ENCODE results near the gene POLR2M.
A peak's percentile ranks its signal among the peaks of the same experiment; 100 is the strongest.

The POLR2M gene

DNA sequence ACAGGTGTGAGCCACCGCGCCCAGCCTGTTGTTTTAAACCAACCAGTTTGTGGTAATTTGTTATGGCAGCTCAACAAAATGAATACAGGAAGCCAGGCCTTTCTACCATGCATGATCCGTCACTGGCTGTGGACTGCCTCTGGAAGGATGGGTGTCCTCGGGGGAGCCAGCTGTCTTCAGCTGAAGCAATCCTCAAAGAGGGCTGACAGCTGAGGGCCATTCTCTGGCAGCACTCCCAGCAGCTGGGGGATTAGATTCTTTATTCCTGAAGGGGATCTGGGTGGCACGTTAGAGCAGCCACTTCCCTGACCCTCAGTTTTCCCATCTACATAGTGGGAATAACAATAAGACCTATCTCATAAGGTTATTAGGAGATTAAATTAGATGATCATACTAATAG, 24.4 kb downstream of the POLR2M start:
- Histone ChIP-seq H3K9ac (ENCODE audit: low read depth, low read length, poor library complexity) (no peak overlapping the region), H3K9me3 (replicated peaks in 1 of 2; ENCODE audit: control insufficient read depth in 2 of 2, insufficient read depth in 1 of 2, low read depth in 1 of 2, low read length in 2 of 2) (no peaks in the 10 kb centered on the region), H3K79me1 (ENCODE audit: low read depth, low read length) (no peaks in the 10 kb centered on the region), H3K36me3 (replicated peaks in 1 of 2; ENCODE audit: control insufficient read depth in 2 of 2, insufficient read depth in 2 of 2, low read length in 2 of 2) (no peaks in the 10 kb centered on the region), H2AFZ (ENCODE audit: low read length) (no peak overlapping the region), H3K4me3 (ENCODE audit: low read length in 2 of 2) (no peak overlapping the region), H2BK120ac (ENCODE audit: low read depth, low read length) (no peak overlapping the region), H3K23ac (ENCODE audit: low read depth, low read length, poor library complexity) (no peak overlapping the region), H3K14ac (ENCODE audit: low read length) (no peak overlapping the region), H4K8ac (ENCODE audit: low read depth, low read length) (no peak overlapping the region), H3K27me3 (ENCODE audit: control insufficient read depth in 3 of 3, insufficient read depth in 3 of 3, low read depth in 1 of 3, low read length in 3 of 3) (no peaks in the 10 kb centered on the region), H2BK15ac (ENCODE audit: low read length) (no peak overlapping the region), H3K27ac (replicated peaks; ENCODE audit: low read length) (no peak overlapping the region), H2AK5ac (ENCODE audit: low read depth, low read length) (no peak overlapping the region), H3K4ac (ENCODE audit: low read length) (no peak overlapping the region), H2BK5ac (ENCODE audit: low read length) (no peak overlapping the region), H2BK12ac (ENCODE audit: low read length) (no peak overlapping the region), H3K4me2 (ENCODE audit: insufficient read depth, low read length, poor library complexity, severe bottlenecking) (no peak overlapping the region), H3K18ac (ENCODE audit: low read length) (no peak overlapping the region), H3K4me1 (ENCODE audit: control insufficient read depth in 2 of 2, insufficient read depth in 1 of 2, low read depth in 1 of 2, low read length in 2 of 2) (peaks cover 0 to 1% of the 10 kb centered on the region in 2 donors), H4K91ac (ENCODE audit: low read depth, low read length, poor library complexity) (no peak overlapping the region)
- no CpG with 5 or more reads among the region's 5 CpGs for WGBS, 2 donors (ENCODE audit: extremely low coverage in 2 of 2, insufficient read length in 2 of 2, insufficient replicate concordance in 1 of 2)
- DNase-seq (ENCODE audit: low spot score): no peak

GRCh38 chr15:57731530-57732103, 25.1 kb downstream of the POLR2M start:
- Histone ChIP-seq H3K4me3 (ENCODE audit: low read length in 2 of 2) (no peak overlapping the region), H2AFZ (ENCODE audit: low read length) (no peak overlapping the region), H4K91ac (ENCODE audit: low read depth, low read length, poor library complexity) (no peak overlapping the region), H3K9ac (ENCODE audit: low read depth, low read length, poor library complexity) (no peak overlapping the region), H2BK5ac (ENCODE audit: low read length) (no peak overlapping the region), H3K18ac (ENCODE audit: low read length) (no peak overlapping the region), H3K4me1 (ENCODE audit: control insufficient read depth in 2 of 2, insufficient read depth in 1 of 2, low read depth in 1 of 2, low read length in 2 of 2) (peaks cover 0 to 1% of the 10 kb centered on the region in 2 donors), H3K4me2 (ENCODE audit: insufficient read depth, low read length, poor library complexity, severe bottlenecking) (no peak overlapping the region), H3K36me3 (replicated peaks in 1 of 2; ENCODE audit: control insufficient read depth in 2 of 2, insufficient read depth in 2 of 2, low read length in 2 of 2) (no peaks in the 10 kb centered on the region), H3K9me3 (replicated peaks in 1 of 2; ENCODE audit: control insufficient read depth in 2 of 2, insufficient read depth in 1 of 2, low read depth in 1 of 2, low read length in 2 of 2) (peaks cover 0 to under 1% of the 10 kb centered on the region in 2 donors), H4K8ac (ENCODE audit: low read depth, low read length) (no peak overlapping the region), H3K79me1 (ENCODE audit: low read depth, low read length) (no peaks in the 10 kb centered on the region), H3K27ac (replicated peaks; ENCODE audit: low read length) (no peak overlapping the region), H2AK5ac (ENCODE audit: low read depth, low read length) (no peak overlapping the region), H2BK120ac (ENCODE audit: low read depth, low read length) (no peak overlapping the region), H3K4ac (ENCODE audit: low read length) (no peak overlapping the region), H3K14ac (ENCODE audit: low read length) (no peak overlapping the region), H2BK12ac (ENCODE audit: low read length) (no peak overlapping the region), H3K27me3 (ENCODE audit: control insufficient read depth in 3 of 3, insufficient read depth in 3 of 3, low read depth in 1 of 3, low read length in 3 of 3) (no peaks in the 10 kb centered on the region), H3K23ac (ENCODE audit: low read depth, low read length, poor library complexity) (no peak overlapping the region), H2BK15ac (ENCODE audit: low read length) (no peak overlapping the region)
- WGBS, 2 donors (ENCODE audit: extremely low coverage in 2 of 2, insufficient read length in 2 of 2, insufficient replicate concordance in 1 of 2): no CpG with 5 or more reads among the region's 6 CpGs
- DNase-seq (ENCODE audit: low spot score): no peak

DNA sequence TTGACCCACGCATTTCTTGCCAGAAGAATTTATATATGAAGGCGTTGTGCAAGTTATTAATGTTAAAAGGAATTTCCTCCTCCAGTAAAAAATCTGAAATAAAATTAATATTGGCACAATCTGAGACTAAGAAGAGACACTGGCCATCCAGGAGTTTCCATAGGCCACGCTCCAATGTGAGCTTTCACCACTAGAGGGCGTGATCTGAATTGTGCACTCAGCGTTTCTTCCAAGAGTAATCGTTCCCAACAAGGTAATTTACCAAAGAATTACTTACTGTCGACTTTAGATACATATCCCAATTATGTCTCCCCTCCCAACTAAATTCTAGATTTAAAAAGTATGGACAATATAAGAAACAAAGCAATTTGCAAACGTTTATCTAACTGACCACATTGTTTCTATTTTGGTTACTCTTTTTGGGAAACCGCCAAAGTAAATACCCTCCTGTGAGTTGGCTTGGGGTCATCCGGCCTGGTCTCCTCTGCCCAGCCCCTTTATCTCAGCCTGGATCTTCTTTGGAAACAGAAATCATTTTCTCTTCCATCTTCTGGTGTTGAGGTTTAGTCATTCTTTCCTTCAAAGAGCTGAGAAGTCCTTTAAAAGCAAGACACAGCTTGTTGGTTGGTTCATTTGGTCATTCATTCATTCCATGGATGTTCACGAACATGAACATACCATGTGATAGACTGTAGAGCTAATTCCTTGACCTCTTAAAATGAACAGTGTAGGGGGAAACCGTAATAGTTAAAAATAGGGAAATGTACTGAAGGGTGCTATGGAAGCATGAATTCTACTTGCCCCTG, 26.2 kb downstream of the POLR2M start:
- H2BK12ac ChIP-seq (ENCODE audit: low read length): no peak overlapping the region
- peak; percentile 55 for DNase-seq (ENCODE audit: low spot score)
- peaks cover 0 to 2% of the 10 kb centered on the region in 2 donors for H3K9me3 ChIP-seq (replicated peaks in 1 of 2; ENCODE audit: control insufficient read depth in 2 of 2, insufficient read depth in 1 of 2, low read depth in 1 of 2, low read length in 2 of 2)
- H3K18ac ChIP-seq (ENCODE audit: low read length): no peak overlapping the region
- no peaks in the 10 kb centered on the region for H3K79me1 ChIP-seq (ENCODE audit: low read depth, low read length)
- H2BK5ac ChIP-seq (ENCODE audit: low read length): no peak overlapping the region
- H3K4me3 ChIP-seq (ENCODE audit: low read length in 2 of 2): no peak overlapping the region
- H3K36me3 ChIP-seq (replicated peaks in 1 of 2; ENCODE audit: control insufficient read depth in 2 of 2, insufficient read depth in 2 of 2, low read length in 2 of 2): no peaks in the 10 kb centered on the region
- no peak overlapping the region for H3K14ac ChIP-seq (ENCODE audit: low read length)
- no CpG with 5 or more reads among the region's 12 CpGs for WGBS, 2 donors (ENCODE audit: extremely low coverage in 2 of 2, insufficient read length in 2 of 2, insufficient replicate concordance in 1 of 2)
- H3K27ac ChIP-seq (replicated peaks; ENCODE audit: low read length): no peak overlapping the region
- H3K27me3 ChIP-seq (ENCODE audit: control insufficient read depth in 3 of 3, insufficient read depth in 3 of 3, low read depth in 1 of 3, low read length in 3 of 3): no peaks in the 10 kb centered on the region
- peak overlapping the region; percentile 50 for H2AFZ ChIP-seq (ENCODE audit: low read length)
- H4K91ac ChIP-seq (ENCODE audit: low read depth, low read length, poor library complexity): no peak overlapping the region
- peaks cover 0 to 1% of the 10 kb centered on the region in 2 donors for H3K4me1 ChIP-seq (ENCODE audit: control insufficient read depth in 2 of 2, insufficient read depth in 1 of 2, low read depth in 1 of 2, low read length in 2 of 2)
- no peak overlapping the region for H3K9ac ChIP-seq (ENCODE audit: low read depth, low read length, poor library complexity)
- H4K8ac ChIP-seq (ENCODE audit: low read depth, low read length): no peak overlapping the region
- no peak overlapping the region for H3K4ac ChIP-seq (ENCODE audit: low read length)
- H3K4me2 ChIP-seq (ENCODE audit: insufficient read depth, low read length, poor library complexity, severe bottlenecking): no peak overlapping the region
- H2AK5ac ChIP-seq (ENCODE audit: low read depth, low read length): no peak overlapping the region
- no peak overlapping the region for H2BK15ac ChIP-seq (ENCODE audit: low read length)
- no peak overlapping the region for H2BK120ac ChIP-seq (ENCODE audit: low read depth, low read length)
- H3K23ac ChIP-seq (ENCODE audit: low read depth, low read length, poor library complexity): no peak overlapping the region

DNA sequence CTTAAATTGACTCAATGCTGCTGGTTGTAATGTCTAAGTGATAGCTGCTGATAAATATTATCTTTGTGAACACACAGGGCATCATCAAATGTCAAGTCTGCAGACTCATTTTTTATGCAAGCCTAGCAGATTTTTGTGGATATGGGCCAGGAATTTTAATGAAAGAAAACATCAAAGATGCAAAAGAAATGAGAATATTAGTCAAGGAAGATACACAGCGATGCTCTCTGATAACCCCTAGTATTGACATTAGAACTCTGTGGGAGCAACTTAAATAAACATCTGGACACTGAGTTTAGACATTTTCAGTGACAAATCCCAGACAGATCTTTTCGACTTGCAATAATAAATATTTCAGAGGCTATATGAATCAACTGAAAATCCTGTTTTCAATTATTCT, 28.3 kb downstream of the POLR2M start:
- peaks cover 0 to 1% of the 10 kb centered on the region in 2 donors for H3K4me1 ChIP-seq (ENCODE audit: control insufficient read depth in 2 of 2, insufficient read depth in 1 of 2, low read depth in 1 of 2, low read length in 2 of 2)
- no peak overlapping the region for H4K91ac ChIP-seq (ENCODE audit: low read depth, low read length, poor library complexity)
- H3K36me3 ChIP-seq (replicated peaks in 1 of 2; ENCODE audit: control insufficient read depth in 2 of 2, insufficient read depth in 2 of 2, low read length in 2 of 2): no peaks in the 10 kb centered on the region
- no peaks in the 10 kb centered on the region for H3K27me3 ChIP-seq (ENCODE audit: control insufficient read depth in 3 of 3, insufficient read depth in 3 of 3, low read depth in 1 of 3, low read length in 3 of 3)
- no CpG with 5 or more reads among the region's 2 CpGs for WGBS, 2 donors (ENCODE audit: extremely low coverage in 2 of 2, insufficient read length in 2 of 2, insufficient replicate concordance in 1 of 2)
- no peak overlapping the region for H3K23ac ChIP-seq (ENCODE audit: low read depth, low read length, poor library complexity)
- no peak overlapping the region for H4K8ac ChIP-seq (ENCODE audit: low read depth, low read length)
- H2BK15ac ChIP-seq (ENCODE audit: low read length): no peak overlapping the region
- no peak overlapping the region for H3K9ac ChIP-seq (ENCODE audit: low read depth, low read length, poor library complexity)
- no peak overlapping the region for H3K4me3 ChIP-seq (ENCODE audit: low read length in 2 of 2)
- H3K79me1 ChIP-seq (ENCODE audit: low read depth, low read length): no peaks in the 10 kb centered on the region
- H2AFZ ChIP-seq (ENCODE audit: low read length): no peak overlapping the region
- DNase-seq (ENCODE audit: low spot score): no peak
- no peak overlapping the region for H2BK120ac ChIP-seq (ENCODE audit: low read depth, low read length)
- no peak overlapping the region for H3K4ac ChIP-seq (ENCODE audit: low read length)
- no peak overlapping the region for H2BK5ac ChIP-seq (ENCODE audit: low read length)
- H3K27ac ChIP-seq (replicated peaks; ENCODE audit: low read length): no peak overlapping the region
- H3K9me3 ChIP-seq (replicated peaks in 1 of 2; ENCODE audit: control insufficient read depth in 2 of 2, insufficient read depth in 1 of 2, low read depth in 1 of 2, low read length in 2 of 2): peaks cover 0 to 2% of the 10 kb centered on the region in 2 donors
- H3K18ac ChIP-seq (ENCODE audit: low read length): no peak overlapping the region
- H3K14ac ChIP-seq (ENCODE audit: low read length): no peak overlapping the region
- no peak overlapping the region for H3K4me2 ChIP-seq (ENCODE audit: insufficient read depth, low read length, poor library complexity, severe bottlenecking)
- no peak overlapping the region for H2BK12ac ChIP-seq (ENCODE audit: low read length)
- H2AK5ac ChIP-seq (ENCODE audit: low read depth, low read length): no peak overlapping the region
